DND-41 (cell line): Measurements from ENCODE around the gene TNFRSF14.

ENCODE experiments used
- ATAC-seq: fragments of 200-7000 bp; cut with Tn5 transposase; 3 replicates; pipeline ENCODE4 v1.9.1; 2021; ENCODE audit warnings: low read depth; ENCODE audit not compliant: insufficient read depth
- DNase-seq: peaks from one replicate; pipeline ENCODE4 v3.0.0-alpha.2; 2020
- H2AFZ ChIP-seq: 2 replicates; pipeline ENCODE4 v1.6.0; 2012; ENCODE audit warnings: low read depth, low read length
- H3K27ac ChIP-seq: 2 replicates; pipeline ENCODE4 v1.5.1; 2012; ENCODE audit warnings: low read length, inconsistent platforms
- H3K27me3 ChIP-seq: fragments of 200-600 bp; sonication (generic); 2 replicates; pipeline ENCODE4 v1.6.0; 2012; ENCODE audit warnings: low read length, mild to moderate bottlenecking, inconsistent platforms; ENCODE audit not compliant: insufficient read depth, poor library complexity
- H3K36me3 ChIP-seq: 2 replicates; pipeline ENCODE4 v1.5.1; 2012; ENCODE audit warnings: low read length, inconsistent platforms; ENCODE audit not compliant: insufficient read depth
- H3K4me1 ChIP-seq: 2 replicates; pipeline ENCODE4 v1.5.1; 2012; ENCODE audit warnings: mild to moderate bottlenecking, low read length; ENCODE audit not compliant: insufficient read depth
- H3K4me2 ChIP-seq: 2 replicates; pipeline ENCODE4 v1.6.0; 2012; ENCODE audit warnings: mild to moderate bottlenecking, moderate library complexity, low read length, inconsistent platforms; ENCODE audit not compliant: insufficient read depth
- H3K4me3 ChIP-seq, 2 experiments: fragments of 200-600 bp in 1 of 2; shearing (Covaris generic) in 1 of 2; 2 replicates each; pipeline ENCODE4 v1.5.1; 2012 to 2016; ENCODE audit warnings: inconsistent platforms in 2 of 2, low read length in 2 of 2, mild to moderate bottlenecking in 2 of 2, low read depth in 1 of 2, moderate library complexity in 1 of 2
- H3K79me2 ChIP-seq: 2 replicates; pipeline ENCODE4 v1.6.0; 2012; ENCODE audit warnings: low read length, inconsistent platforms; ENCODE audit not compliant: insufficient read depth
- H3K9ac ChIP-seq: 2 replicates; pipeline ENCODE4 v1.6.0; 2012; ENCODE audit warnings: low read depth, mild to moderate bottlenecking, inconsistent platforms, low read length, moderate library complexity
- H3K9me3 ChIP-seq: 2 replicates; pipeline ENCODE4 v1.5.1; 2012; ENCODE audit warnings: low read length, moderate library complexity, mild to moderate bottlenecking, inconsistent platforms; ENCODE audit not compliant: insufficient read depth, severe bottlenecking
- H4K20me1 ChIP-seq: 2 replicates; pipeline ENCODE4 v1.6.0; 2012; ENCODE audit warnings: low read length; ENCODE audit not compliant: insufficient read depth
- CTCF ChIP-seq: IDR thresholded peaks from 2 replicates; pipeline ENCODE4 v1.5.1; 2012; ENCODE audit warnings: borderline replicate concordance, low read length, moderate library complexity, mild to moderate bottlenecking; ENCODE audit not compliant: poor library complexity, severe bottlenecking; ENCODE audit errors: extremely low read depth
- EZH2 ChIP-seq: IDR thresholded peaks from 3 replicates; pipeline ENCODE4 v1.6.1; 2012; ENCODE audit warnings: borderline replicate concordance, low read depth, mild to moderate bottlenecking, moderate library complexity, low read length, inconsistent platforms; ENCODE audit not compliant: severe bottlenecking

Gene TNFRSF14

GRCh38 chr1:2516946-2517345 is 39.2 kb upstream of the TNFRSF14 start:
- H3K27ac ChIP-seq, result no peak overlapping the region
- TF ChIP-seq EZH2 (no peak), CTCF (no peak)
- no peak for DNase-seq
- no peak overlapping the region for H3K9ac ChIP-seq
- H3K4me1 ChIP-seq, result no peaks in the 10 kb centered on the region
- no peak overlapping the region for H3K4me2 ChIP-seq
- H3K27me3 ChIP-seq, result no peaks in the 10 kb centered on the region
- H2AFZ ChIP-seq, result no peak overlapping the region
- ATAC-seq, result no peak
- peaks cover 98% of the 10 kb centered on the region for H3K36me3 ChIP-seq
- H3K79me2 ChIP-seq, result peaks cover 9% of the 10 kb centered on the region
- H4K20me1 ChIP-seq, result peaks cover 72% of the 10 kb centered on the region
- no peak overlapping the region for H3K4me3 ChIP-seq
- no peaks in the 10 kb centered on the region for H3K9me3 ChIP-seq

- H3K9ac ChIP-seq, result no peak overlapping the region
- no peak overlapping the region for H3K27ac ChIP-seq
- H3K36me3 ChIP-seq, result peaks cover 93% of the 10 kb centered on the region
- H3K4me3 ChIP-seq, result no peak overlapping the region
- H3K79me2 ChIP-seq, result peaks cover 19% of the 10 kb centered on the region
- H2AFZ ChIP-seq, result no peak overlapping the region
- no peak overlapping the region for H3K4me2 ChIP-seq
- ATAC-seq (no peak), DNase-seq (no peak)
- peaks cover 79% of the 10 kb centered on the region for H4K20me1 ChIP-seq
- TF ChIP-seq EZH2, result no peak
- TF ChIP-seq CTCF, result no peak
- no peaks in the 10 kb centered on the region for H3K27me3 ChIP-seq
- 0 out of 2 replicates have a peak, but pooled peaks cover under 1% of the 10 kb centered on the region for H3K4me1 ChIP-seq
- no peaks in the 10 kb centered on the region for H3K9me3 ChIP-seq
Observed at GRCh38 chr1:2517966-2518365, 38.2 kb upstream of the TNFRSF14 start.

- no peak overlapping the region for H2AFZ ChIP-seq
- peaks cover 25% of the 10 kb centered on the region for H3K79me2 ChIP-seq
- H3K9me3 ChIP-seq, result no peaks in the 10 kb centered on the region
- peaks cover 88% of the 10 kb centered on the region for H3K36me3 ChIP-seq
- H3K27ac ChIP-seq, result no peak overlapping the region
- DNase-seq (no peak), ATAC-seq (no peak)
- no peaks in the 10 kb centered on the region for H3K27me3 ChIP-seq
- H3K4me1 ChIP-seq, result peaks cover 7% of the 10 kb centered on the region
- TF ChIP-seq CTCF (no peak), EZH2 (no peak)
- H3K9ac ChIP-seq, result no peak overlapping the region
- H3K4me2 ChIP-seq, result no peak overlapping the region
- H4K20me1 ChIP-seq, result peaks cover 79% of the 10 kb centered on the region
- H3K4me3 ChIP-seq, result no peak overlapping the region
Observed at GRCh38 chr1:2518528-2518927, 37.6 kb upstream of the TNFRSF14 start.

GRCh38 chr1:2519029-2519685 is 37.0 kb upstream of the TNFRSF14 start:
- peaks cover 31% of the 10 kb centered on the region for H3K79me2 ChIP-seq
- no peak overlapping the region for H2AFZ ChIP-seq
- no peak for ATAC-seq
- no peak overlapping the region for H3K4me2 ChIP-seq
- H3K4me1 ChIP-seq, result peaks cover 13% of the 10 kb centered on the region
- no peak overlapping the region for H3K27ac ChIP-seq
- TF ChIP-seq EZH2 (no peak), CTCF (no peak)
- DNase-seq, result no peak
- H3K4me3 ChIP-seq, result no peak overlapping the region
- H3K9me3 ChIP-seq, result no peaks in the 10 kb centered on the region
- no peaks in the 10 kb centered on the region for H3K27me3 ChIP-seq
- peaks cover 87% of the 10 kb centered on the region for H3K36me3 ChIP-seq
- H3K9ac ChIP-seq, result no peak overlapping the region
- H4K20me1 ChIP-seq, result peaks cover 82% of the 10 kb centered on the region
